Progenitor cell of endocrine pancreas (in vitro differentiated cells): ENCODE data around the gene AATK. TPM values are rescaled to one million over a fixed set of nuclear protein-coding genes. Genes with fewer than 3 reads are reported as not detected.

Source experiments
- DNase-seq: peaks from one replicate; pipeline ENCODE4 v3.0.0; 2021; ENCODE audit warnings: low spot score; ENCODE audit not compliant: unreplicated experiment
- H3K27ac Mint-ChIP-seq: 2 replicates; pipeline ENCODE4 v1.8.0; 2021; ENCODE audit warnings: mild to moderate bottlenecking, moderate library complexity, mixed read lengths
- H3K27me3 Mint-ChIP-seq: 2 replicates; pipeline ENCODE4 v1.8.0; 2021; ENCODE audit warnings: mixed read lengths
- H3K36me3 Mint-ChIP-seq: 2 replicates; pipeline ENCODE4 v1.8.0; 2022; ENCODE audit warnings: mixed read lengths; ENCODE audit not compliant: insufficient read depth
- H3K4me1 Mint-ChIP-seq: 2 replicates; pipeline ENCODE4 v1.8.0; 2021; ENCODE audit warnings: low read depth, mixed read lengths
- H3K4me3 Mint-ChIP-seq: 2 replicates; pipeline ENCODE4 v1.8.0; 2021; ENCODE audit warnings: low read depth, mild to moderate bottlenecking, moderate library complexity, mixed read lengths
- H3K9me3 Mint-ChIP-seq: 2 replicates; pipeline ENCODE4 v1.8.0; 2021; ENCODE audit warnings: low read depth, mixed read lengths
- total RNA-seq: library from RNA; stranded (reverse); gene quantifications from 2 replicates; pipeline ENCODE4 v1.2.1, GENCODE V29; 2021
- TF ChIP-seq, protein P1 (sequence below): fragments of 200-600 bp; sonication (generic); IDR thresholded peaks from one replicate; pipeline ENCODE4 v1.5.0; 2021; ENCODE audit warnings: antibody characterized with exemption, mild to moderate bottlenecking; ENCODE audit not compliant: unreplicated experiment

The AATK gene
- total RNA-seq, 1 donor from 2014 or later, result 12.9 TPM

DNA sequence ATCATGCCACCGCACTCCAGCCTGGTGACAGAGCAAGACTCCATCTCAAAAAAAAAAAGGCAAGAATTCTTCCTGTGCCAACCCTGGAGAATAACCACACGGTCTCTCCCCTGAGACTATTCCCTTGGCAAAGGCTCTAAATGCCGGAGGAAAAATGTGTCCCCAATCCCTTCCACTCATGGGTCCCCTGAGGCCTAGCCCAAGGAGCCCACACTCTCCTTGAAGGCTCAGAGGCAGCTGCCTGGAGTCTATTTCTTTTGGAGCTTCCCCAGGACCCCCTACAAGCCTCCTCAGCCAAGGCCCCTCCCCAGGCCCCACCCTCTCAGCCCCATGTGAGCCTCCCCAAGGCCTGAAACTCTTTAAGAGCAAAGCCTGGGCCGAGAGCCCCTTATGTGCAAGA is 40.1 kb upstream of the AATK start:
- Mint-ChIP-seq H3K4me3 (no peak overlapping the region), H3K27ac (no peak overlapping the region), H3K36me3 (peaks cover 2% of the 10 kb centered on the region), H3K27me3 (no peaks in the 10 kb centered on the region), H3K9me3 (no peaks in the 10 kb centered on the region), H3K4me1 (no peaks in the 10 kb centered on the region)
- DNase-seq, result no peak
- TF ChIP-seq, protein P1, sequence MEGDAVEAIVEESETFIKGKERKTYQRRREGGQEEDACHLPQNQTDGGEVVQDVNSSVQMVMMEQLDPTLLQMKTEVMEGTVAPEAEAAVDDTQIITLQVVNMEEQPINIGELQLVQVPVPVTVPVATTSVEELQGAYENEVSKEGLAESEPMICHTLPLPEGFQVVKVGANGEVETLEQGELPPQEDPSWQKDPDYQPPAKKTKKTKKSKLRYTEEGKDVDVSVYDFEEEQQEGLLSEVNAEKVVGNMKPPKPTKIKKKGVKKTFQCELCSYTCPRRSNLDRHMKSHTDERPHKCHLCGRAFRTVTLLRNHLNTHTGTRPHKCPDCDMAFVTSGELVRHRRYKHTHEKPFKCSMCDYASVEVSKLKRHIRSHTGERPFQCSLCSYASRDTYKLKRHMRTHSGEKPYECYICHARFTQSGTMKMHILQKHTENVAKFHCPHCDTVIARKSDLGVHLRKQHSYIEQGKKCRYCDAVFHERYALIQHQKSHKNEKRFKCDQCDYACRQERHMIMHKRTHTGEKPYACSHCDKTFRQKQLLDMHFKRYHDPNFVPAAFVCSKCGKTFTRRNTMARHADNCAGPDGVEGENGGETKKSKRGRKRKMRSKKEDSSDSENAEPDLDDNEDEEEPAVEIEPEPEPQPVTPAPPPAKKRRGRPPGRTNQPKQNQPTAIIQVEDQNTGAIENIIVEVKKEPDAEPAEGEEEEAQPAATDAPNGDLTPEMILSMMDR, result no peak

- Mint-ChIP-seq H3K9me3 (no peaks in the 10 kb centered on the region), H3K27me3 (no peaks in the 10 kb centered on the region), H3K27ac (no peak overlapping the region), H3K4me1 (no peaks in the 10 kb centered on the region), H3K4me3 (no peak overlapping the region), H3K36me3 (peaks cover 2% of the 10 kb centered on the region)
- TF ChIP-seq, protein P1, result no peak
- DNase-seq, result no peak
These were observed 38.6 kb upstream of the AATK start for GRCh38 chr17:81204578-81204977.

DNA sequence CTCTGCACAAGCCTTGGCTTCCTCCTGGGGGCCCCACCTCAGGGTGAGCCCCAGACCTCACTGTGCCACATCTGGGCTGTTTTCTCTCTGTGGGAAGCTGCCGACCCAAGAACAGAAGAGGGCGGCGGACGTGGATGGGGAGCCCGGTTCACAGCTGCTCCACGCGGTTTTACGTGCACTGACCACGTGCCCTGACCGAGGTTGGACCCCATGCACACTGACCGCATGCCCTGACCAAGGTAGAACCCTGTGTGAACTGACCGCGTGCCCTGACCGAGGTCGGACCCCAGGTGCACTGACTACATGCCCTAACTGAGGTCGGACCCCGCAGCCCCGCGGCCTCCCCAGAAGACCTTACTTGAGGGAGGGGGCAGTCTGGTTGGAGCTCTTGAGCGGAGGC is 37.1 kb upstream of the AATK start:
- DNase-seq, result no peak
- H3K9me3 Mint-ChIP-seq, result no peaks in the 10 kb centered on the region
- no peaks in the 10 kb centered on the region for H3K4me1 Mint-ChIP-seq
- H3K4me3 Mint-ChIP-seq, result no peak overlapping the region
- peaks cover 2% of the 10 kb centered on the region for H3K36me3 Mint-ChIP-seq
- TF ChIP-seq, protein P1, result no peak
- no peak overlapping the region for H3K27ac Mint-ChIP-seq
- H3K27me3 Mint-ChIP-seq, result no peaks in the 10 kb centered on the region

DNA sequence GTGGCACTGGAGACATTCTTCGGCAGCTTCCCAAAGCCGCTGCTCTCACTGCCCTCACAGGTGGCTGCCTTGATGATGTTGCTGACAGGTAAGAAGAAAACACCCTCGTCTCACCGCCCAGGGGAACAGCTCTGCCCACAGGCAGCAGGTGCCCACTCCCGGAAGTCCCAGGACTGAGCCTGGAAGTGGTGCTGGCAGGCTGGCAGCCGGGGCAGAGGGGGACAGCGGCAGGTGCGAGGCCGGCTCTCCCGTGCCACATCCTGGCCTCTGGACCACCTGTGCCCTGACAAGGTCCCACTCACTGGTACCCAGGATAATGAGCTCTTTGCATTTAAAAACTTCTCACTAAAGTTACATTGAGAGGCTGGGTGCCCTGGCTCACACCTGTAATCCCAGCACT is 36.3 kb upstream of the AATK start:
- peaks cover 2% of the 10 kb centered on the region for H3K36me3 Mint-ChIP-seq
- no peaks in the 10 kb centered on the region for H3K27me3 Mint-ChIP-seq
- TF ChIP-seq, protein P1, result no peak
- no peaks in the 10 kb centered on the region for H3K9me3 Mint-ChIP-seq
- no peak overlapping the region for H3K4me3 Mint-ChIP-seq
- H3K4me1 Mint-ChIP-seq, result no peaks in the 10 kb centered on the region
- no peak overlapping the region for H3K27ac Mint-ChIP-seq
- no peak for DNase-seq

DNA sequence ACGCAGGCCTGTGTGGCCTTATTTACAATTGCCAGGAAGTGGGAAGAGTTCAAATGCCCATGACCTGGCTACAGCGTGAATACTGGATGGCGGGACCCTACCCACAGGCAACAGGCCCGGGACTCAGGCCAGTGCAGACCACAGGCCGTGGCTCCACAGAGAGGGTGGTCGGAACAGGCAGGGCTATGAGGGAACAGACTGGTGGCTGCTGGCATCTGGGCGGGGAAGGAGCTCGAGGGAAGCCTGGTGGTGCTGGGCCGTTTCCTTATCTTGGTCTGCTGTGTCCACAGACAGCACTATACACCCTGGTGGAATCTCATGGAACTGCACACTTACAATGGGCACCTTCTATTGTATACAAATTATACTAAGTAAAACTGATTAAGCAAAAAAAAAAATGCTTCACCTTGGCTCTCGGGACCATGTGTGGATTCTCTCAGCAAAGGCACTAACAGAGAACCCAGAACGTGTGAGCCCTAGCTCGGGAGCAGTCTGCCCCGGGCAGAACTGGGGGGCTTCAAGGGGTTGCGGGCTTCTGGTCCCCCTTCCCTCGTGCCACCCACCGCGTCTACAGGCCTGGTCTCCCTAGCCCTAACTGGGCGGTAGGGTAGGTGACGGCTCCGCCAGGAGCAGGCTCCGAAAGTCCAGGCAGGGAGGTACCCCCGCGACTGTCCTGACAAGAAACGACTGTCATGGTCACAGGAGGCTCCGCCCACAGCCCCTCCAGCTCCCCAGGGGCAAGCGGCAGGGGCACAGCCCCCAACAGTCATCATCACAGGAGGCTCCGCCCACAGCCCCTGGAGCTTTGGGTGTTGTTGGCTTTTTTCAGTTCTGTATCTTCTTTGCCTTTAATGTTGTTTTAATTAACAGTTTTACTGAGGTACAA is 34.9 kb upstream of the AATK start:
- Mint-ChIP-seq H3K27me3 (no peaks in the 10 kb centered on the region), H3K9me3 (no peaks in the 10 kb centered on the region), H3K27ac (no peak overlapping the region), H3K4me3 (no peak overlapping the region), H3K4me1 (no peaks in the 10 kb centered on the region), H3K36me3 (peaks cover 2% of the 10 kb centered on the region)
- DNase-seq, result no peak
- TF ChIP-seq, protein P1, result peak; percentile 55
